Ishikawa (cell line): Measurements from ENCODE around the gene RMRP.

Experiments
- EP300 ChIP-seq: IDR thresholded peaks from 2 replicates; pipeline ENCODE4 v1.6.1; 2012; ENCODE audit warnings: borderline replicate concordance
- FOXM1 ChIP-seq: IDR thresholded peaks from 2 replicates; pipeline ENCODE4 v1.6.1; 2012; ENCODE audit warnings: low read depth, borderline replicate concordance

DNA sequence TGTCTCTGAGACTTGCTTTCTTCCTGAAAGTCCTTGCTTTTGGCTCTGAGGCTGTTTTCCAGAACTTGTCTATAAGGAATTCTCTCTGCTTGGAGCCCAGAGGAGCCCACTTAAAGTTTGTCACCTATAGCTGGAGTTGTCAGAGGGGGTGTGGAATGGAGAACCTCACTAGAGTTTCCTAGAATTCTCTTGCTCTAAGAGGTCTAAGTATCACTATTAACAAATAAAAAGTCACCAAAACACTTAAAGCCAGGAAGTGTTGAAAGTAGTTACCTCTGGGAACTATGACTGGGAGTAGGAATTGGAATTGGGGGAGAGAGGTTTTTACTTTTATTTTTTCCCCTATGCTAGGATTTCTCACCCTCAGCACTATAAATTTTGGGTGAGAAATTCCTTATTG lies 22.1 kb downstream of the RMRP start:
- TF ChIP-seq EP300 (no peak), FOXM1 (no peak)
